A549 (cell line): ENCODE data around the gene SATL1. TPM values are rescaled to one million over a fixed set of nuclear protein-coding genes. Genes with fewer than 3 reads are reported as not detected.
A peak's percentile ranks its signal among the peaks of the same experiment; 100 is the strongest.

Experiments
- ATAC-seq, 2 experiments: fragments of 200-7000 bp in 1 of 2; fragments of >200 bp in 1 of 2; cut with Nextera tagmentation in 1 of 2; cut with Tn5 transposase in 1 of 2; 3 replicates each; pipeline versions ENCODE4 v1.8.0 to v1.9.1; 2018 to 2020; ENCODE audit warnings: mild to moderate bottlenecking in 1 of 2, moderate library complexity in 1 of 2
- CTCF ChIA-PET: fragments of 300-600 bp; sonication (Branson Sonifier 250); formaldehyde crosslinking; extraction: SDS; loops from one replicate; lab custom pipeline; 2021; ENCODE audit warnings: antibody characterized with exemption, inconsistent platforms; lab: Yijun Ruan, JAX
- POLR2A ChIA-PET: fragments of 350-600 bp; formaldehyde crosslinking; extraction: SDS; loops from one replicate; lab custom pipeline; 2021; ENCODE audit warnings: antibody characterized with exemption, inconsistent platforms; lab: Yijun Ruan, JAX
- DNase-seq, 2 experiments: peaks; one replicate each; pipeline versions ENCODE4 v3.0.0 to v3.0.0-alpha.2; 2011 to 2016; ENCODE audit warnings: low read depth in 1 of 2, low spot score in 1 of 2
- FAIRE-seq: peaks from 2 replicates; lab custom pipeline; 2011; peaks lifted over from hg19 to GRCh38; lab: Jason Lieb, UNC
- H3K27ac ChIP-seq, 2 experiments: fragments of >200 bp; sonication (Bioruptor Twin); formaldehyde crosslinking; 3 replicates each; pipeline ENCODE4 v1.5.1; 2016 to 2017
- H3K4me1 ChIP-seq: fragments of >200 bp; sonication (Bioruptor Twin); formaldehyde crosslinking; 3 replicates; pipeline ENCODE4 v1.6.1; 2016
- H3K4me2 ChIP-seq: fragments of >200 bp; sonication (Bioruptor Twin); formaldehyde crosslinking; 3 replicates; pipeline ENCODE4 v1.6.1; 2016
- H3K4me3 ChIP-seq: fragments of >200 bp; sonication (Bioruptor Twin); formaldehyde crosslinking; 3 replicates; pipeline ENCODE4 v1.5.1; 2016
- H3K9me3 ChIP-seq: fragments of >200 bp; sonication (Bioruptor Twin); formaldehyde crosslinking; 3 replicates; pipeline ENCODE4 v1.6.1; 2016
- BHLHE40 ChIP-seq: IDR thresholded peaks from 2 replicates; pipeline ENCODE4 v1.6.1; 2012; ENCODE audit warnings: low read depth, low read length, inconsistent platforms
- CBX2 ChIP-seq: fragments of 200-600 bp; sonication (generic); IDR thresholded peaks from 2 replicates; pipeline ENCODE4 v1.6.1; 2016; ENCODE audit warnings: low read depth, mild to moderate bottlenecking, borderline replicate concordance
- CEBPB ChIP-seq, 2 experiments: fragments of >200 bp in 1 of 2; sonication (Bioruptor Twin) in 1 of 2; formaldehyde crosslinking in 1 of 2; IDR thresholded peaks; 2 replicates each; pipeline ENCODE4 v1.6.1; 2012 to 2016
- CHD4 ChIP-seq: fragments of 200-600 bp; sonication (generic); IDR thresholded peaks from 2 replicates; pipeline ENCODE4 v1.6.1; 2016; ENCODE audit warnings: antibody characterized with exemption, mild to moderate bottlenecking, borderline replicate concordance
- E2F6 ChIP-seq: IDR thresholded peaks from 2 replicates; pipeline ENCODE4 v1.6.1; 2012; ENCODE audit warnings: low read depth, borderline replicate concordance
- ELK1 ChIP-seq: fragments of 150-350 bp; IDR thresholded peaks from 2 replicates; pipeline ENCODE4 v1.6.1; 2014; ENCODE audit warnings: low read depth, mild to moderate bottlenecking, low read length
- FOXS1 ChIP-seq: fragments of 250-450 bp; sonication (Bioruptor Pico); IDR thresholded peaks from 2 replicates; pipeline ENCODE4 v1.5.0; 2020; ENCODE audit warnings: mild to moderate bottlenecking, moderate library complexity
- GATA3 ChIP-seq: IDR thresholded peaks from 2 replicates; pipeline ENCODE4 v1.6.1; 2012; ENCODE audit warnings: borderline replicate concordance
- HMGXB4 ChIP-seq: fragments of 250-450 bp; sonication (Bioruptor Pico); IDR thresholded peaks from 2 replicates; pipeline ENCODE4 v1.5.0; 2021; ENCODE audit warnings: mild to moderate bottlenecking, moderate library complexity, borderline replicate concordance
- HOXA7 ChIP-seq: fragments of 250-450 bp; sonication (Bioruptor Pico); IDR thresholded peaks from 2 replicates; pipeline ENCODE4 v1.5.0; 2020; ENCODE audit warnings: mild to moderate bottlenecking, moderate library complexity
- HOXB13 ChIP-seq: fragments of 250-450 bp; sonication (Bioruptor Pico); IDR thresholded peaks from 2 replicates; pipeline ENCODE4 v1.5.0; 2020; ENCODE audit warnings: low read depth, mild to moderate bottlenecking, moderate library complexity
- JUN ChIP-seq, 2 experiments: fragments of >200 bp; sonication (Bioruptor Twin); formaldehyde crosslinking; IDR thresholded peaks; 2 replicates in 1 of 2; 3 replicates in 1 of 2; pipeline ENCODE4 v1.6.1; 2016 to 2017
- JUNB ChIP-seq: fragments of >200 bp; sonication (Bioruptor Twin); formaldehyde crosslinking; IDR thresholded peaks from 2 replicates; pipeline ENCODE4 v1.6.1; 2016
- KDM5A ChIP-seq: fragments of 200-600 bp; sonication (generic); IDR thresholded peaks from 2 replicates; pipeline ENCODE4 v1.6.1; 2016; ENCODE audit warnings: antibody characterized with exemption, mild to moderate bottlenecking
- MAFK ChIP-seq: fragments of 450-650 bp; IDR thresholded peaks from 2 replicates; pipeline ENCODE4 v1.6.1; 2014; ENCODE audit not compliant: partially characterized antibody
- RAD21 ChIP-seq, 2 experiments: fragments of >200 bp in 1 of 2; sonication (Bioruptor Twin) in 1 of 2; formaldehyde crosslinking in 1 of 2; IDR thresholded peaks in 1 of 2; conservative IDR thresholded peaks in 1 of 2; 2 replicates in 1 of 2; 3 replicates in 1 of 2; pipeline ENCODE4 v1.6.1; 2012 to 2018; ENCODE audit warnings: inconsistent platforms in 1 of 2
- RARB ChIP-seq: fragments of 250-450 bp; sonication (Bioruptor Pico); IDR thresholded peaks from 2 replicates; pipeline ENCODE4 v1.8.0; 2021; ENCODE audit warnings: mild to moderate bottlenecking, moderate library complexity
- RFX5 ChIP-seq: fragments of 450-650 bp; IDR thresholded peaks from 2 replicates; pipeline ENCODE4 v1.7.1; 2014; ENCODE audit warnings: antibody characterized with exemption, mild to moderate bottlenecking, moderate library complexity
- RNF2 ChIP-seq: fragments of 200-600 bp; sonication (generic); IDR thresholded peaks from 2 replicates; pipeline ENCODE4 v1.6.1; 2016; ENCODE audit warnings: low read depth, mild to moderate bottlenecking, antibody characterized with exemption, moderate library complexity, borderline replicate concordance
- SMC3 ChIP-seq: fragments of >200 bp; sonication (Bioruptor Twin); formaldehyde crosslinking; IDR thresholded peaks from 3 replicates; pipeline ENCODE4 v1.6.1; 2018; ENCODE audit warnings: inconsistent platforms
- ZFP36 ChIP-seq: fragments of 450-650 bp; IDR thresholded peaks from 2 replicates; pipeline ENCODE4 v1.6.1; 2014; ENCODE audit warnings: borderline replicate concordance; ENCODE audit not compliant: partially characterized antibody
- ZSCAN20 ChIP-seq: fragments of 250-450 bp; sonication (Bioruptor Pico); IDR thresholded peaks from 2 replicates; pipeline ENCODE4 v1.8.0; 2022; ENCODE audit warnings: mild to moderate bottlenecking, moderate library complexity
- WGBS: methylation state at CpG from one replicate; pipeline ENCODE4 v1.1.6; 2017; ENCODE audit errors: missing lambda C conversion rate; 5-methylcytosine and 5-hydroxymethylcytosine counted together
- polyA plus RNA-seq, 4 experiments: library from polyadenylated mRNA; depleted of rRNA in 3 of 4; stranded (reverse); fragments of >200 nt; fragmentation: RNase III in 1 of 4; extraction: RNeasy Plus Mini Kit Qiagen cat#74134 plus additional on column Dnase treatment in 1 of 4; gene quantifications; 2 replicates in 3 of 4; 3 replicates in 1 of 4; pipeline ENCODE4 v1.2.3, GENCODE V29; 2011 to 2017
- TF ChIP-seq, protein P1 (sequence below): fragments of 450-650 bp; IDR thresholded peaks from 2 replicates; pipeline ENCODE4 v1.6.1; 2014; ENCODE audit warnings: antibody characterized with exemption

Gene SATL1
- polyA plus RNA-seq, 2 of the 4 experiments (the other 2 are of a cell fraction) = 0.03 to 0.06 TPM

- TF ChIP-seq RFX5 (no peak), GATA3 (no peak), RARB (CRISPR knock-in tag) (no peak), CBX2 (no peak), E2F6 (no peak), CHD4 (no peak), BHLHE40 (no peak), CEBPB (IDR thresholded peaks at IDR 0.05) (no peak), MAFK (no peak), ELK1 (no peak), HMGXB4 (no peak), JUN (IDR thresholded peaks at IDR 0.05) (no peak), JUNB (no peak), HOXA7 (CRISPR knock-in tag) (no peak), ZSCAN20 (CRISPR knock-in tag) (no peak), HOXB13 (CRISPR knock-in tag) (no peak), KDM5A (no peak), FOXS1 (CRISPR knock-in tag) (no peak), RNF2 (no peak)
- TF ChIP-seq, protein P1, sequence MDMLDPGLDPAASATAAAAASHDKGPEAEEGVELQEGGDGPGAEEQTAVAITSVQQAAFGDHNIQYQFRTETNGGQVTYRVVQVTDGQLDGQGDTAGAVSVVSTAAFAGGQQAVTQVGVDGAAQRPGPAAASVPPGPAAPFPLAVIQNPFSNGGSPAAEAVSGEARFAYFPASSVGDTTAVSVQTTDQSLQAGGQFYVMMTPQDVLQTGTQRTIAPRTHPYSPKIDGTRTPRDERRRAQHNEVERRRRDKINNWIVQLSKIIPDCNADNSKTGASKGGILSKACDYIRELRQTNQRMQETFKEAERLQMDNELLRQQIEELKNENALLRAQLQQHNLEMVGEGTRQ = no peak
- H3K4me2 ChIP-seq = peak overlapping the region; percentile 83
- ChIA-PET POLR2A (interaction anchor here (0.7 kb wide), 1 partner anchor 44 kb away, joined by 3 read pairs; no protein-coding TSS in a partner anchor), CTCF (interaction anchor here (0.7 kb wide), 1 partner anchor 1638 kb away, joined by 3 read pairs; no protein-coding TSS in a partner anchor)
- FAIRE-seq = no peak
- 1% methylated on average over 19 of the region's 42 CpGs for WGBS
- peak overlapping the region; percentile 83 for H3K4me3 ChIP-seq
- DNase-seq = peak; percentile 5 to 18
- ATAC-seq = peak; percentile 75 to 79
- H3K9me3 ChIP-seq = no peaks in the 10 kb centered on the region
- no peaks in the 10 kb centered on the region for H3K4me1 ChIP-seq
- H3K27ac ChIP-seq = peak overlapping the region; percentile 66 to 82; a peak in 5 of 6 replicates
Observed at GRCh38 chrX:85244450-85245211, 1.1 kb upstream of the SATL1 start.

- H3K4me3 ChIP-seq = peak overlapping the region; percentile 83
- ATAC-seq (no peak), DNase-seq (no peak), FAIRE-seq (peak; percentile 89)
- ChIA-PET POLR2A (no interaction called here), CTCF (no interaction called here)
- no peaks in the 10 kb centered on the region for H3K4me1 ChIP-seq
- H3K27ac ChIP-seq = no peak overlapping the region; a peak in 1 of 6 replicates
- WGBS = 42% methylated on average over 2 of the region's 2 CpGs
- peak overlapping the region; percentile 83 for H3K4me2 ChIP-seq
- TF ChIP-seq ZFP36 (no peak), RAD21 (conservative IDR thresholded peaks at IDR 0.05 in 1 of 2, IDR thresholded peaks at IDR 0.05 in 1 of 2) (no peak), CBX2 (no peak), MAFK (no peak), SMC3 (no peak), CEBPB (IDR thresholded peaks at IDR 0.05) (peak in 1 of 2 experiments; percentile 36; a peak in 1 of 4 replicates), RFX5 (no peak)
- no peaks in the 10 kb centered on the region for H3K9me3 ChIP-seq
Observed at GRCh38 chrX:85243155-85243554, 424 bp downstream of the SATL1 start.
